ENCODE measurements around the gene CCND3.
"Not testable (repeated sequence)": the region's sequence is repeated elsewhere in the genome, so short reads cannot be mapped to it uniquely, and the experiment has no call there.

Gene CCND3

GRCh38 chr6:41943456-41943855 lies 1.8 kb upstream of the CCND3 start:
- DNase-seq, result no peak

GRCh38 chr6:41942882-41943281 lies 1.3 kb upstream of the CCND3 start:
- not testable (repeated sequence) for DNase-seq

- DNase-seq, result no peak
Measured at GRCh38 chr6:41942067-41942851, 651 bp upstream of the CCND3 start.

GRCh38 chr6:41940759-41941279 lies 789 bp downstream of the CCND3 start:
- DNase-seq, result peak in 1 of 2 experiments; percentile 76

GRCh38 chr6:41939848-41940758 lies 1.5 kb downstream of the CCND3 start:
- peak in 1 of 2 experiments; percentile 53 for DNase-seq

GRCh38 chr6:41939176-41939847 lies 2.3 kb downstream of the CCND3 start:
- no peak for DNase-seq

- DNase-seq, result no peak
Measured at GRCh38 chr6:41938590-41939175, 2.9 kb downstream of the CCND3 start.

- no peak for DNase-seq
Measured at GRCh38 chr6:41937861-41938574, 3.6 kb downstream of the CCND3 start.

- DNase-seq, result no peak
Measured at GRCh38 chr6:41937472-41937860, 4.1 kb downstream of the CCND3 start.

GRCh38 chr6:41936073-41936837 lies 5.4 kb downstream of the CCND3 start:
- DNase-seq, result peak; percentile 47 to 78

- DNase-seq, result no peak
Measured at GRCh38 chr6:41935685-41936072, 5.9 kb downstream of the CCND3 start.

GRCh38 chr6:41935193-41935574 lies 6.4 kb downstream of the CCND3 start:
- DNase-seq, result no peak

GRCh38 chr6:41934278-41935192 lies 7.1 kb downstream of the CCND3 start:
- no peak for DNase-seq

- no peak for DNase-seq
Measured at GRCh38 chr6:41932378-41932777, 9.2 kb downstream of the CCND3 start.

GRCh38 chr6:41931792-41932191 lies 9.8 kb downstream of the CCND3 start:
- DNase-seq, result no peak

GRCh38 chr6:41929924-41930323 lies 11.7 kb downstream of the CCND3 start:
- no peak for DNase-seq

- DNase-seq, result no peak
Measured at GRCh38 chr6:41927253-41927652, 14.4 kb downstream of the CCND3 start.

- no peak for DNase-seq
Measured at GRCh38 chr6:41922154-41922553, 19.5 kb downstream of the CCND3 start.

GRCh38 chr6:41921712-41921998 lies 20.0 kb downstream of the CCND3 start:
- peak in 1 of 2 experiments; percentile 41 for DNase-seq
